AG20443 (cell line): ENCODE data around the gene TMCC3.

Experiments used
- DNase-seq: peaks from one replicate; pipeline ENCODE4 v3.0.0; 2012; ENCODE audit warnings: low spot score, mixed read lengths

Gene TMCC3

GRCh38 chr12:94532490-94533422 lies 117.6 kb downstream of the TMCC3 start:
- DNase-seq = peak; percentile 82

GRCh38 chr12:94531196-94531720 lies 119.1 kb downstream of the TMCC3 start:
- no peak for DNase-seq

- no peak for DNase-seq
Measured at GRCh38 chr12:94525951-94526350, 124.4 kb downstream of the TMCC3 start.
